Right lobe of liver (tissue), 4 donors: ENCODE results near the gene LDLRAD4.
A peak's percentile ranks its signal among the peaks of the same experiment; 100 is the strongest.

Experiments
- CTCF ChIP-seq, 4 donors: fragments of 200-600 bp in 3 of 4; fragments of 450-650 bp in 1 of 4; IDR thresholded peaks; one replicate each; pipeline versions ENCODE4 v1.5.1 to v1.8.0; 2016 to 2022; ENCODE audit warnings: antibody characterized with exemption in 4 of 4, mild to moderate bottlenecking in 2 of 4
- POLR2A ChIP-seq: fragments of 450-650 bp; IDR thresholded peaks from one replicate; pipeline ENCODE4 v1.6.1; 2017; ENCODE audit warnings: antibody characterized with exemption, mild to moderate bottlenecking
- donor health status: DM: no; HTN: no; CAD: no.
- donor health status: DM: no; HTN: no; CAD: no.
- donor health status: DM: no; HTN: yes; CAD: no.

GRCh38 chr18:13530879-13531387 lies 312.4 kb downstream of the LDLRAD4 start:
- TF ChIP-seq CTCF (IDR thresholded peaks at IDR 0.05) (peak; percentile 53 to 61 (median 54)), POLR2A (no peak)
